Loucy (cell line): ENCODE measurements around the gene NDUFS6.

Experiments used
- H2AFZ ChIP-seq: fragments of 200-600 bp; sonication (generic); 2 replicates; pipeline ENCODE4 v1.6.0; 2016; ENCODE audit warnings: antibody characterized with exemption, mild to moderate bottlenecking, low read length, moderate library complexity
- H3F3A ChIP-seq: fragments of 200-600 bp; 2 replicates; pipeline ENCODE4 v1.6.0; 2016; ENCODE audit warnings: antibody characterized with exemption, low read depth, mild to moderate bottlenecking
- H3K27me3 ChIP-seq: fragments of 200-600 bp; sonication (generic); 2 replicates; pipeline ENCODE4 v1.6.1; 2014; ENCODE audit warnings: low read length, mild to moderate bottlenecking; ENCODE audit not compliant: insufficient read depth, poor library complexity, severe bottlenecking
- H3K36me3 ChIP-seq: fragments of 200-600 bp; sonication (generic); 2 replicates; pipeline ENCODE4 v1.6.1; 2016; ENCODE audit warnings: low read length; ENCODE audit not compliant: insufficient read depth
- H3K4me1 ChIP-seq: fragments of 200-600 bp; sonication (generic); 2 replicates; pipeline ENCODE4 v1.5.1; 2014; ENCODE audit warnings: low read length, mild to moderate bottlenecking; ENCODE audit not compliant: insufficient read depth, poor library complexity, severe bottlenecking
- H3K4me2 ChIP-seq: fragments of 200-600 bp; sonication (generic); 2 replicates; pipeline ENCODE4 v1.6.0; 2014; ENCODE audit warnings: antibody characterized with exemption, low read length, low read depth, mild to moderate bottlenecking; ENCODE audit not compliant: poor library complexity, severe bottlenecking
- H3K4me3 ChIP-seq: fragments of 200-600 bp; sonication (generic); 2 replicates; pipeline ENCODE4 v1.5.1; 2014; ENCODE audit warnings: low read length, mild to moderate bottlenecking, mixed read lengths; ENCODE audit not compliant: poor library complexity, severe bottlenecking
- H3K79me2 ChIP-seq: fragments of 200-600 bp; sonication (generic); 2 replicates; pipeline ENCODE4 v1.6.1; 2014; ENCODE audit warnings: low read length; ENCODE audit not compliant: insufficient read depth
- H3K9ac ChIP-seq: fragments of 200-600 bp; sonication (generic); 2 replicates; pipeline ENCODE4 v1.6.0; 2014; ENCODE audit warnings: mild to moderate bottlenecking, low read depth, low read length, moderate library complexity; ENCODE audit not compliant: poor library complexity, severe bottlenecking
- H3K9me2 ChIP-seq: fragments of 200-600 bp; sonication (generic); replicated peaks from 2 replicates; pipeline ENCODE4 v1.6.1; 2016; ENCODE audit warnings: low read depth, low read length, mixed read lengths
- H3K9me3 ChIP-seq: fragments of 200-600 bp; sonication (generic); 2 replicates; pipeline ENCODE4 v1.6.1; 2014; ENCODE audit warnings: mild to moderate bottlenecking, antibody characterized with exemption, low read length, low read depth; ENCODE audit not compliant: insufficient read depth
- H4K20me1 ChIP-seq: fragments of 200-600 bp; sonication (generic); 2 replicates; pipeline ENCODE4 v1.6.0; 2014; ENCODE audit warnings: antibody characterized with exemption, low read length, mild to moderate bottlenecking; ENCODE audit not compliant: insufficient read depth, poor library complexity, severe bottlenecking
- CTCF ChIP-seq: fragments of 200-600 bp; sonication (generic); conservative IDR thresholded peaks from 2 replicates; pipeline ENCODE4 v1.5.1; 2014; ENCODE audit warnings: mild to moderate bottlenecking, antibody characterized with exemption, low read length
- EZH2phosphoT487 ChIP-seq: fragments of 200-600 bp; IDR thresholded peaks from 2 replicates; pipeline ENCODE4 v1.6.1; 2018; ENCODE audit warnings: antibody characterized with exemption, mild to moderate bottlenecking, moderate library complexity, borderline replicate concordance

Gene NDUFS6

GRCh38 chr5:1756481-1756880, 44.7 kb upstream of the NDUFS6 start:
- Histone ChIP-seq H3K4me2 (no peak overlapping the region), H3K9me2 (no peaks in the 10 kb centered on the region), H3K27me3 (no peaks in the 10 kb centered on the region), H4K20me1 (no peaks in the 10 kb centered on the region), H3K79me2 (no peaks in the 10 kb centered on the region), H3K4me3 (no peak overlapping the region), H3K9me3 (no peaks in the 10 kb centered on the region), H2AFZ (no peak overlapping the region), H3K36me3 (no peaks in the 10 kb centered on the region), H3K4me1 (no peaks in the 10 kb centered on the region), H3F3A (no peaks in the 10 kb centered on the region), H3K9ac (no peak overlapping the region)
- no peak for TF ChIP-seq CTCF
- TF ChIP-seq EZH2phosphoT487, result no peak

GRCh38 chr5:1757511-1757910, 43.7 kb upstream of the NDUFS6 start:
- no peak overlapping the region for H3K4me2 ChIP-seq
- no peak overlapping the region for H2AFZ ChIP-seq
- H3K9me3 ChIP-seq, result no peaks in the 10 kb centered on the region
- no peaks in the 10 kb centered on the region for H3K9me2 ChIP-seq
- no peak overlapping the region for H3K9ac ChIP-seq
- no peaks in the 10 kb centered on the region for H4K20me1 ChIP-seq
- TF ChIP-seq CTCF, result no peak
- TF ChIP-seq EZH2phosphoT487, result no peak
- no peaks in the 10 kb centered on the region for H3K27me3 ChIP-seq
- H3K79me2 ChIP-seq, result no peaks in the 10 kb centered on the region
- H3K36me3 ChIP-seq, result no peaks in the 10 kb centered on the region
- no peaks in the 10 kb centered on the region for H3F3A ChIP-seq
- no peaks in the 10 kb centered on the region for H3K4me1 ChIP-seq
- H3K4me3 ChIP-seq, result no peak overlapping the region

DNA sequence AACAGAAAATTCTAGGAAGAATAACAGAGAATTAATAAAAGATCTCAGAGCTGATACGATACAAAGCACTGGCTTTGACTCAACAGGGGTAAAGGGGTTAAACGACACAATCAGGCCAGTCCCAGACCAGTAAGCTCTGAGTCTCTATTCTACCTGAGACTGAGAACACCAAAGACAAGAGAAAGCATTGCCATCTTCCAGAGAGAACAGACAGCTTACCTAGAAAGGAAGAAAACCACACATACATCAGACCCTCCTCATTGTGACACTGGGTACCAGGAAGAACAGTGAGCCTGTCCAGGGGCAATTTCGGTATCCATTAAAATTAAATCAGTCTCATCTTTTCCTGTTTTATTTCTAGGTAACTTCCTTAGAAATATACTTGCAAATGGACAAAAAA, 42.6 kb upstream of the NDUFS6 start:
- H3K4me3 ChIP-seq, result no peak overlapping the region
- H3K27me3 ChIP-seq, result no peaks in the 10 kb centered on the region
- no peak overlapping the region for H2AFZ ChIP-seq
- H3K79me2 ChIP-seq, result no peaks in the 10 kb centered on the region
- H3K36me3 ChIP-seq, result no peaks in the 10 kb centered on the region
- no peaks in the 10 kb centered on the region for H3K4me1 ChIP-seq
- H3K9me2 ChIP-seq, result no peaks in the 10 kb centered on the region
- TF ChIP-seq CTCF, result no peak
- TF ChIP-seq EZH2phosphoT487, result no peak
- H4K20me1 ChIP-seq, result no peaks in the 10 kb centered on the region
- H3F3A ChIP-seq, result no peaks in the 10 kb centered on the region
- no peak overlapping the region for H3K9ac ChIP-seq
- no peak overlapping the region for H3K4me2 ChIP-seq
- H3K9me3 ChIP-seq, result no peaks in the 10 kb centered on the region
